Fibroblast of lung (primary cell): Measurements from ENCODE around the gene RNF157. TPM values are rescaled to one million over a fixed set of nuclear protein-coding genes. Genes with fewer than 3 reads are reported as not detected.

Experiments
- DNase-seq, 2 donors: peaks; one replicate each; pipeline versions ENCODE4 v3.0.0 to v3.0.0-alpha.2; 2010; ENCODE audit warnings: low read depth in 2 of 2
- H2AFZ ChIP-seq: 2 replicates; pipeline ENCODE4 v1.5.1; 2012; ENCODE audit warnings: low read length, control low read depth, inconsistent platforms
- H3K27ac ChIP-seq: 2 replicates; pipeline ENCODE4 v1.5.1; 2011; ENCODE audit warnings: low read length, control low read depth; ENCODE audit not compliant: insufficient read depth
- H3K27me3 ChIP-seq: 2 replicates; pipeline ENCODE4 v1.5.1; 2011; ENCODE audit warnings: mild to moderate bottlenecking, low read length; ENCODE audit not compliant: control insufficient read depth, insufficient read depth
- H3K36me3 ChIP-seq: 2 replicates; pipeline ENCODE4 v1.5.1; 2011; ENCODE audit warnings: low read length; ENCODE audit not compliant: control insufficient read depth, insufficient read depth
- H3K4me1 ChIP-seq: 2 replicates; pipeline ENCODE4 v1.5.1; 2011; ENCODE audit warnings: low read length; ENCODE audit not compliant: control insufficient read depth, insufficient read depth; ENCODE audit errors: extremely low read depth
- H3K4me2 ChIP-seq: 2 replicates; pipeline ENCODE4 v1.5.1; 2011; ENCODE audit warnings: low read length, control low read depth; ENCODE audit not compliant: insufficient read depth; ENCODE audit errors: extremely low read depth
- H3K4me3 ChIP-seq, 4 experiments: fragments of 200-600 bp in 1 of 4; sonication (generic) in 1 of 4; replicated peaks in 1 of 4; 2 replicates each; pipeline ENCODE4 v1.5.1; 2011 to 2016; ENCODE audit warnings: low read length in 4 of 4, low read depth in 3 of 4, mild to moderate bottlenecking in 3 of 4, control low read depth in 2 of 4, inconsistent platforms in 1 of 4, mixed read lengths in 1 of 4; ENCODE audit not compliant: insufficient read depth in 1 of 4; ENCODE audit errors: control extremely low read depth in 1 of 4
- H3K79me2 ChIP-seq: 2 replicates; pipeline ENCODE4 v1.5.1; 2012; ENCODE audit warnings: mild to moderate bottlenecking, low read length, inconsistent platforms; ENCODE audit not compliant: control insufficient read depth, insufficient read depth
- H3K9ac ChIP-seq: 2 replicates; pipeline ENCODE4 v1.5.1; 2011; ENCODE audit warnings: mild to moderate bottlenecking, low read length, control low read depth; ENCODE audit not compliant: insufficient read depth
- H3K9me3 ChIP-seq: 2 replicates; pipeline ENCODE4 v1.5.1; 2012; ENCODE audit warnings: low read depth, low read length; ENCODE audit not compliant: control insufficient read depth, insufficient read depth
- H4K20me1 ChIP-seq: 2 replicates; pipeline ENCODE4 v1.5.1; 2011; ENCODE audit warnings: low read length; ENCODE audit not compliant: control insufficient read depth, insufficient read depth; ENCODE audit errors: extremely low read depth
- EZH2 ChIP-seq: IDR thresholded peaks from 2 replicates; pipeline ENCODE4 v1.5.1; 2012; ENCODE audit warnings: low read length, control low read depth, mild to moderate bottlenecking; ENCODE audit errors: missing control alignments
- polyA plus RNA-seq, 2 donors: library from polyadenylated mRNA; depleted of rRNA in 1 of 2; stranded (reverse) in 1 of 2; unstranded in 1 of 2; fragments of >200 nt; gene quantifications; 2 replicates each; pipeline ENCODE4 v1.2.1, GENCODE V29; 2011 to 2012; ENCODE audit warnings: missing spikeins in 1 of 2
- total RNA-seq: library from RNA; depleted of rRNA; stranded (reverse); fragments of >200 nt; gene quantifications from 2 replicates; pipeline ENCODE4 v1.2.1, GENCODE V29; 2014
- TF ChIP-seq, protein P1 (sequence below), 2 donors: IDR thresholded peaks in 1 of 2; conservative IDR thresholded peaks in 1 of 2; 1 replicate in 1 of 2; 2 replicates in 1 of 2; pipeline ENCODE4 v1.5.1; 2011 to 2012; ENCODE audit warnings: low read length in 2 of 2, control low read depth in 1 of 2, inconsistent platforms in 1 of 2, low read depth in 1 of 2, mild to moderate bottlenecking in 1 of 2

The RNF157 gene
- total and polyA plus RNA-seq, 2 donors (not counting 1 experiment from before 2014, with no cell fraction given): 2.0 to 3.1 TPM

DNA sequence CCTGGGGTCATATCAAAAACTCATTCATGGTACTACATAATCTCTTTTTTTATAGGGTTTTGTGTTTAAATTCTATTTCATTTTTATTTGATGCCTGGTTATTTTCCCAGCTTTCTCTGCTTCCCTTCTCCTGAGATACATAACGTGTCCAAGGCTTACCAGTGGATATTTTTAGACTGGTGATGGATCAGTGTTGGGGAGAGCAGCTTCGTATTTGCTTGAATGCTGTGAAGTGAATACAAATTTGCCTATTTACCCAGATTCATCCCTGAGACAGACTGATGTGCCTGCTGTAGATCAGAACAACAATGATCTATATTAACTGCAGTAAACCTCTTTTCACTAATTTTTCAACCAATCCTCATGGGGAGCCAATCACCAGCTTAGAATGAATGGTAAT, 56.0 kb downstream of the RNF157 start:
- H3K79me2 ChIP-seq: no peaks in the 10 kb centered on the region
- H4K20me1 ChIP-seq: no peaks in the 10 kb centered on the region
- no peak overlapping the region for H3K9ac ChIP-seq
- DNase-seq: no peak
- H3K9me3 ChIP-seq: no peaks in the 10 kb centered on the region
- H2AFZ ChIP-seq: no peak overlapping the region
- H3K27me3 ChIP-seq: peaks cover 4% of the 10 kb centered on the region
- H3K4me3 ChIP-seq: no peak overlapping the region
- no peaks in the 10 kb centered on the region for H3K4me1 ChIP-seq
- no peak overlapping the region for H3K4me2 ChIP-seq
- no peaks in the 10 kb centered on the region for H3K36me3 ChIP-seq
- H3K27ac ChIP-seq: no peak overlapping the region
- TF ChIP-seq, protein P1, sequence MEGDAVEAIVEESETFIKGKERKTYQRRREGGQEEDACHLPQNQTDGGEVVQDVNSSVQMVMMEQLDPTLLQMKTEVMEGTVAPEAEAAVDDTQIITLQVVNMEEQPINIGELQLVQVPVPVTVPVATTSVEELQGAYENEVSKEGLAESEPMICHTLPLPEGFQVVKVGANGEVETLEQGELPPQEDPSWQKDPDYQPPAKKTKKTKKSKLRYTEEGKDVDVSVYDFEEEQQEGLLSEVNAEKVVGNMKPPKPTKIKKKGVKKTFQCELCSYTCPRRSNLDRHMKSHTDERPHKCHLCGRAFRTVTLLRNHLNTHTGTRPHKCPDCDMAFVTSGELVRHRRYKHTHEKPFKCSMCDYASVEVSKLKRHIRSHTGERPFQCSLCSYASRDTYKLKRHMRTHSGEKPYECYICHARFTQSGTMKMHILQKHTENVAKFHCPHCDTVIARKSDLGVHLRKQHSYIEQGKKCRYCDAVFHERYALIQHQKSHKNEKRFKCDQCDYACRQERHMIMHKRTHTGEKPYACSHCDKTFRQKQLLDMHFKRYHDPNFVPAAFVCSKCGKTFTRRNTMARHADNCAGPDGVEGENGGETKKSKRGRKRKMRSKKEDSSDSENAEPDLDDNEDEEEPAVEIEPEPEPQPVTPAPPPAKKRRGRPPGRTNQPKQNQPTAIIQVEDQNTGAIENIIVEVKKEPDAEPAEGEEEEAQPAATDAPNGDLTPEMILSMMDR (conservative IDR thresholded peaks at IDR 0.05 in 1 of 2, IDR thresholded peaks at IDR 0.05 in 1 of 2; ENCODE audit: low read depth in 1 of 2, low read length in 2 of 2): no peak
- no peak for TF ChIP-seq EZH2

DNA sequence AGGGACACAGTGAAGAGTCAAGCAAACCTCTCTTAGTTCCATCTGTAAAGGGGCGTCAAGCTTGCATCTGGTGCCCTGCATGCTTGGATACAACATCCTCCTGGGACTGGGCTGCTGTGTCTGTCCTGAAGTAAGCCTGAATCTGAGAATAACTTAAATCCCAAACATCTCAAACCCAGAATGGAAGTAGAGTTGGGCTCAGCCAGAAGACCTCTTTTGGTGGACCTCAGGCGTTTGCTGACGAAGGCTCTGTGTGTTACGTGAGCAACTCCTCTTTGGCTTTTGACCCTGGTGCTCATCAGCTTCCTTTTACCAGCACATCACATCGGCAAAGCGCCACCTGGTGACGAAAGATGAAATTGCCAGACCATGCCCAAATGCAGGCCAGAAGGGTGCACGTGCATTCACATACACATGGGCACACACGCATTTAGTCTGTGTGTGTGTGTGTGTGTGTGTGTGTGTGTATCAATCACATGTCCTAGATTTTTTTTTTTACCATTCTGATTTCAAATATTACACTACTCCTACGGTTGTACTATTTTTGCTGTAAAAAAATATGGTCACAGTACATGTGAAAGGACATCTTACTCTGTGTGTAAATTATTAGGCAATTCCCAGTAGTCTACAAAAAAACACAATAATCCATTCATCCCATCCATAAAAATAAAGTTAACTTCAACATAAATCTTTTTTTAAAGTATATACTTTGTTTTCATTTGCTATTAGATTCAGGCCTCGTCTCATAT, 58.1 kb downstream of the RNF157 start:
- Histone ChIP-seq H3K27ac (no peak overlapping the region), H3K4me1 (no peaks in the 10 kb centered on the region), H3K27me3 (no peaks in the 10 kb centered on the region), H3K9me3 (no peaks in the 10 kb centered on the region), H3K36me3 (no peaks in the 10 kb centered on the region), H3K9ac (no peak overlapping the region), H3K4me3 (no peak overlapping the region), H3K79me2 (no peaks in the 10 kb centered on the region), H3K4me2 (no peak overlapping the region), H2AFZ (peak overlapping the region; percentile 22), H4K20me1 (no peaks in the 10 kb centered on the region)
- TF ChIP-seq, protein P1 (conservative IDR thresholded peaks at IDR 0.05 in 1 of 2, IDR thresholded peaks at IDR 0.05 in 1 of 2; ENCODE audit: low read depth in 1 of 2, low read length in 2 of 2): peak; percentile 91 to 95
- no peak for TF ChIP-seq EZH2
- peak; percentile 79 to 91 for DNase-seq

DNA sequence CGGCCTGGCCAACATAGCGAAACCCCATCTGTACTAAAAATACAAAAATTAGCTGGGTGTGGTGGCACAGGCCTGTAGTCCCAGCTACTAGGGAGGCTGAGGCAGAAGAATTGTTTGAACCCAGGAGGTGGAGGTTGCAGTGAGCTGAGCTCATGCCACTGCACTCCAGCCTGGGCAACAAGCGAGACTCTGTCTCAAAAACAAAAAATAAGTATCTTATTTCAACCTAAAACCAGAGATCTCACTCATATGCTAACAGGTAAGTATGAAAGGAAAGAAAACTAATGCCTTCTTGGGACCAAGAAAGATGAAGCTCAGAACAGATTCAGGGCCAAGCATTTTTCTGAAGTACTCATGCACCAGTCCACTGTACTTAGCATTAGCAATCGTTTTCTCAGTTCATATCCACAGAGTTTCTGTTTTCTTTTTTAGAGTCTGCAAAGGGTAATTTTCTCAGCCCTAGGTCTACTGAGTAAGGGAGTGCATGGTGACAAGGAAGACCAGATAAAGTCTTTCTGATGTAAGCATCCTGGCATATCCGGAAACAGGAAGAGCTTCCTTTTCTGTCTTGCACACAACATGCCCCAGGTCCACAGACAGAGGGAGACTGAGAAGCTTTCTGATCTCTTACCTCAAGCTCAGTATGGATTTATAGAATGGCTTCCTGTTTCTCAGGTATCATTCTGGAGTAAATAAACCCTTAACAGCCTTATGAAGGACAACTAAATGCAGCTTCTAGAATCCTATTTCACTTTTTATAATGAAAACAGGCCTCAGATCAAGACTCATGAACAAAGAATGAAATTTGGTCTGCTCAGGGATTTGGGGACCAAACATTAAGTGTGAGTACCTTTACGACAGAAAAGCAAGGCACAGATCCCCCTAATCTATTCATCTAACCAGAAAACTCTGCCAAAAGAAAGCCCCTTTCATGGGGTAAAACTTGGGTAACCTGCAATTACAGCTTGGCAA, 60.5 kb downstream of the RNF157 start:
- H3K36me3 ChIP-seq: no peaks in the 10 kb centered on the region
- no peak for TF ChIP-seq EZH2
- TF ChIP-seq, protein P1 (conservative IDR thresholded peaks at IDR 0.05 in 1 of 2, IDR thresholded peaks at IDR 0.05 in 1 of 2; ENCODE audit: low read depth in 1 of 2, low read length in 2 of 2): no peak

More for the DNA sequence above, 60.5 kb downstream of the RNF157 start:
- Histone ChIP-seq H3K27ac (no peak overlapping the region), H4K20me1 (no peaks in the 10 kb centered on the region), H3K9ac (no peak overlapping the region), H2AFZ (no peak overlapping the region), H3K4me2 (no peak overlapping the region), H3K4me3 (no peak overlapping the region), H3K27me3 (no peaks in the 10 kb centered on the region), H3K4me1 (no peaks in the 10 kb centered on the region), H3K79me2 (no peaks in the 10 kb centered on the region), H3K9me3 (no peaks in the 10 kb centered on the region)
- peak in 1 of 2 donors; percentile 12 for DNase-seq
